Posterior cingulate gyrus (tissue), 11 donors: ENCODE data around the gene BORA.
"Not testable (repeated sequence)": the region's sequence is repeated elsewhere in the genome, so short reads cannot be mapped to it uniquely, and the experiment has no call there.

ENCODE experiments used
- DNase-seq, 10 donors: peaks; one replicate each; pipeline versions ENCODE4 v3.0.0 to v3.0.0-alpha.2; 2020 to 2021; ENCODE audit warnings: mixed read lengths in 3 of 10
- intact Hi-C: fragments of 100-400 bp; cut with DNase I; formaldehyde crosslinking; loops from one replicate; pipeline ENCODE4 v1.15.1; 2023

BORA gene

DNA sequence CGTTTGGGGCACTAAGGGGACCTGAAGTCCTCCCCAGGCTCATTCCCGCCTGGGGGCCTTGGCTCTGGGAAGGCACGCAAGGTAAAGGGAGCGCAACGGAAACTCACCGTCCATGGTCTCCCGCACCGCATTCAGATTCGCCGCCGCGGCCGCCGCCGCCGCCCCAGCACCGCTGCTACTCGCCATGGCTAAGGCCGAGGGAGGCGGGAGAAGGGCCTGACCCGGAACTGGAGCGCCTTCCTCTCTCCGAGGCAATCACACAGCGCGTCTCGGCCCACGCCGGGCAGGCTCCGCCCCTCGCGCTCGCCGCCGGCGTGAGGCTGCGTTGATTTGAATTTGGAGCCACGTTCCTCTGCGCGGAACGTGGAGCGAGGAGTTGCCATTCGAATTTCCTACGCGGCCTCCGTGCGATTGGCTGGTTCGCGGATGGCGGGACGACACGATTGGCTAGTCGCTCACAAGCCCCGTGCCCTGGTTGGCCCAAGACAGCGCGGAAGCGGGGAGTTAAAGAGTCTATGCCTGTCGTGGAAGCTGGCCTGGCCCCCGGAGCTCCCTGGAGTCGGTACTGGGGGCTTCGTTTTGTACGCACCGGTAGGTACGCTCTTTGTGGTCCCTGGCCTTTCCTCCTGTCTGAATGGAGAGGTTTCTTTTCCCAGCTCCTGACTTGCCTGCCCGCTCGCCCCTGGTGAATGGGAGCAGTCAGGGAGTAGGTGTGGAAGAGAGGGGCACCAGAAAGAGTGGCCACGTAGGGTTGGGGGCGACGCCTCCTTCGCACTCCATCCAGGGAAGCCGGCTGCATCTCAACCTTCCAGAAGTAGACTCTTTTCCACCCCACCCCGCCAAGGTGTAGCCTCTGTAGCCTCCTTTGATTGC, at the start of gene BORA, which contains the start of gene MZT1:
Gene BORA (plus strand): TSS at position 507 of the 873 bp plus-strand sequence. CDS start 1,018 bp downstream, outside the sequence.
Gene MZT1 (minus strand): TSS at position 213 of the 873 bp plus-strand sequence. CDS start 27 bp downstream, at position 186.
- intact Hi-C loops = loop anchor here (2.0 kb wide), 1 partner anchor 55 kb away; the partner anchor contains the start of gene PIBF1
- DNase-seq = peak; percentile 85 to 99 (median 93)

DNA sequence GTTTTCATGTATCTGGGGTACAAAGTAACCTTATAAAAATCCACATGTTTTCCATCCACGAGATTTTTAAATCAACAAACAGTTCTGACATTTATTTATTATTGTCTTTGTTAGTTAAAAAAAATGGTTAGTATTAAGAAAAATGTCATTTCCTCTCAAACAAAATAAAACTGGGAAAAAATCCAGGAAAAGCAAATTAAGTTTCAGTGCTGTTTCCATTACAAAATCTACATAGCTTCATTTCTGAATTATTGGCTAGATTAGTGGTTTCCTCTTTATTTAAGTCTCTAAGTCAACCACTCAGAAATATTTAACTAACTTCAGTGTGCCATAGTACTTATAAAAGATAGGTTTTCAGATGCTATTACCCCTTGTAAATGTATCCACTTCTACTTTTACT, 49.4 kb upstream of the BORA start:
- intact Hi-C loops = no loop called here
- no peak for DNase-seq

- no peak for DNase-seq
- intact Hi-C loops = no loop called here
Observed at GRCh38 chr13:72680353-72680752, 47.4 kb upstream of the BORA start.

- intact Hi-C loops = no loop called here
- no peak for DNase-seq
Observed at GRCh38 chr13:72686766-72687165, 41.0 kb upstream of the BORA start.

DNA sequence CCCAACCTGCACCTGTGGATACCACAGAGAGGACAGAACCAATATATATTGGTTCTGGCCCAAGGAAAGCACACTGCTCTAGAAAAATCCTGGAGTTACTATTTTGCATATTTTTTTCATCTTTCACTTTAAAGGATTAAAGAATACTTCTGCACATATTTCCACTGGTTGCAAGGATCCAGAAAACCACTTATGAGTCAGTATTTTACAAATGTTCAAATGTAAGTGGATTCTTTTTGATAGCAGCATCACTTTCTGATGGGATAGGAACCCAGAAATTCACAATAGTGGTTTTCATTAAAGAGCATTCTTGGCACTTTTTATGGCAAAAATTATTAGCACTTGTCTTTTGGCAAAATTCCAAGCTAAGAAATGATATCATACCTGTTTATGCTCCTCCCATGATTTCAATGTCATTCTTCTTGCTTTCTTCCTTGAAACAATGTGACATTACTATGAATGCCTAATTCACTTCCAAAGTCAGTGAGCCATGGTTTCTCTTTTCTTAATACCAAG, 38.5 kb upstream of the BORA start:
- DNase-seq = no peak
- intact Hi-C loops = no loop called here

- intact Hi-C loops = no loop called here
- no peak for DNase-seq
Observed at GRCh38 chr13:72692884-72693514, 34.7 kb upstream of the BORA start.

DNA sequence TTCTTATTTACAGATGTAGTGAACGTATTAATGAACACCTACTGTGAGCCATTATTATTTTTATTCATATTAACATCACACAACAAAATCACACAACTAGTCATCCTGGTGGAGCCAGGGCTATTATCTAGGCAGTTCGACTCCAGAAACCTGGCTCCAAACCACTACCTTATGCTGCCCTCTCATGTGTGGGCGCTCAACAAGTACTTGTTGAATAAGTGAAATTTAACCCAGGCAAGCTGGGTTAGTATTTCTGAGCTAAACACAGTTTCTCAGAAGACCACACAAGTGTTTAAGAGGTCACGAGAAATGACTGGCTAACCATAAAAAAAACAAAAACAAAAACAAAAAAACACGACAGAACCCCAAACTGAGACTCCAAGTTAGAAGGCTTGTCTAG, 33.9 kb upstream of the BORA start:
- DNase-seq = no peak
- intact Hi-C loops = no loop called here

DNA sequence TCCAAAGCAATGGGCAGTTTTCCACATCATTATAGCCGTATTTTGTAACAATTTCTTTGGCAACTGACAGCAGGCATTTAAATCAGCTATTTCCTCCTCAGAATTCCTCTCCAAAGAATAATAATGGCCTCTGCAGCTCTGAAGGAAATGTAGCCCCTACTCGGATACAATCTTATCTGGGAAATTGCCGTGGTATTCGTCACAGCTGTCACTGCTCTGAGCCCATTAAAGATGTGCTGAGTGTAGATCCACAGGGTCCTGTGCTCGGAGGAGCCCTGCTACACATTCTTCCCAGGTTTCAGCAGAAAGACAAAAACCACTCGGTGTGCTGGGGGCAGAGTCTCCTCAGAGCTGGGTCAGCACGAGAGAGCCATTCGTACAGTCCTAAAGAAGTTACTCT, 33.4 kb upstream of the BORA start:
- no peak for DNase-seq

GRCh38 chr13:72696579-72696978, 31.1 kb upstream of the BORA start:
- no peak for DNase-seq
- intact Hi-C loops = no loop called here

More for the DNA sequence above, 33.4 kb upstream of the BORA start:
- intact Hi-C loops = no loop called here

DNA sequence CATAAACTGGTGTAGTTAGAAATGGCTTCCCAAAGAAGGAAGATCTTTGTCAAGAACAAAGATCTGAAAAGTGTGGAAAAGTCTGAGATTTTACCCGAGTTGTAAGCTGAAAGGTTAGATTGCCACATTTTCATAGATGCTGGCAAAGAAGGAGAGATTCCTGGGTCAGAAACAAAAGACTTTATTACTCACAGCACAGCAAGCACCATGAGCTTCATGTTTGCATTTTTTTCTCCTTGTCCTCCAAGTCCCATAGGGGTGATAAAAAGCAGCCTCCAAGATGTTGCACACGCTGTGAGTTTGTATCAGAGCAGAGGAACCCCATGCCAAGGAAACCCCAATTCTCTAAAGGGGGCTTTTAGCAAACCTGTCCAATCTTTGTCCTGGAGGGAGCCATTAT, 29.6 kb upstream of the BORA start:
- intact Hi-C loops = no loop called here
- no peak for DNase-seq

- no peak for DNase-seq
- intact Hi-C loops = no loop called here
Observed at GRCh38 chr13:72700509-72700908, 27.2 kb upstream of the BORA start.

GRCh38 chr13:72716776-72717175, 10.9 kb upstream of the BORA start:
- no peak for DNase-seq
- intact Hi-C loops = no loop called here

DNA sequence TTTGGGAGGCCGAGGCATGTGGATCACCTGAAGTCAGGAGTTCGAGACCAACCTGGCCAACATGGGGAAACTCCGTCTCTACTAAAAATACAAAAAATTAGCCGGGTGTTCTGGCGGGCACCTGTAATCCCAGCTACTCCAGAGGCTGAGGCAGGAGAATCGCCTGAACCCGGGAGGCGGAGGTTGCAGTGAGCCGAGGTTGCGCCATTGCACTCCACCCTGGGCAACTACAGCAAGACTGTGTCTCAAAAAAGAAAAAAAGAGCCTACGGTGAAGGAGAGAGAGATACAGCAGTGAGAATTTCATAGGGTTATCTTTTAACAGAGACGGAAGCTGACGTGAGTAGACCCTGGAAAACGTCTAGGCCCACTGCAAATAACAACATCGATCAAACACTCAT, 1.5 kb upstream of the BORA start:
- not testable (repeated sequence) for DNase-seq
- intact Hi-C loops = loop anchor here (2.0 kb wide), 1 partner anchor 57 kb away; the partner anchor contains the start of gene PIBF1

DNA sequence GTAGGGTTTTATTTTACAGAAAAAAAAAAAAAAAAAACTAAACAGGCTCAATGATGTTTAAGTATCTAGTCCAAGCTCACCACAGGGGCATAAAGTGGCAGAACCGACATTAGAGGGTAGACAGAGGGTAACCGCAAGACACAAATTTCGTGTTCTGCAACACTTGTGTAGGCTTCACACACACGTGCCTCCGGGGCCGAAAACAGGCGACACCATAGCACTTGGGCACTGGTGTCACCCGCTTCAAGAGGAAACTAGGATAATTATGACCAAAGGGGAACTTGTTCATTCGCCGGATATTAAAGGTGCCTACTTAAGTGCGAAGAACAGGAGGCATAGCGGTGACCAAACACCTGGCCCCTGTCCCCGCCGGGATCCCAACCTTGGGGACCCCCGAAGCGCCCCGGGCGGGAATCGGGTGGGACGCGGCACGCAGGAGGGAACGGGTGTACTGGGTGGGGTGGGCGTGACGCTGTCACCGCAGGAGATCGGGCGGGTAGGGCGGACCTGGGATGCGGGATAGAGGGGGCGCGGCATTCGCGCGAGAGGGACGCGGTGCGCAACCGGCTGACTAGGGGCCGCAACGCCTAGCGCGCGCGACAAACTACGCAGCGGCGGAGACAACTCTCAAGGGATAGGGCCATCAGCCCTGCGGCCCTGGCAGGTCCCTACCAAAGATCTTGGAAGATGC, 852 bp upstream of the BORA start:
- intact Hi-C loops = loop anchor here (2.0 kb wide), 1 partner anchor 56 kb away; the partner anchor contains the start of gene PIBF1
- DNase-seq = peak in 7 of 10 donors; percentile 22 to 88 (median 31)

- no peak for DNase-seq
- intact Hi-C loops = no loop called here
Observed at GRCh38 chr13:72728290-72728605, 525 bp downstream of the BORA start.

DNA sequence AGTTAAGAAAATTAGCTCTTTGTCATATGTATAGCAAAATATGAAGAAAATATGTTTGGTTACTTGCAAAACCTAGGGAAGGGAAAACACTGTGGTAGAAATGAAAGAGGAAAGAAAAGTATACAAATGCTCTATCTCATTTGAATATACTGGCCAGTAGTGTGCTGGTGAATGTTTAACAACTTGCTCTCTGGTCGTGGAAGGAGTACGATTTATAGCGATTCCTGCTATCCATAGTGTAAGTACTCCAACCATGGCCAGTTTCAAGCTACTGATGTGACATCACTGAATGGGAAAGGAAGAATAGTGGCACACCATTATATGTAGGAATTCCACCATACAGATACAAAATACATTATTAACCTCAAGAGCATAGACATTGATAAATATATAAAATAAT, 9.3 kb downstream of the BORA start:
- no peak for DNase-seq
- intact Hi-C loops = no loop called here

- no peak for DNase-seq
- intact Hi-C loops = no loop called here
Observed at GRCh38 chr13:72740015-72740414, 12.3 kb downstream of the BORA start.

GRCh38 chr13:72745260-72745659, 17.5 kb downstream of the BORA start:
- no peak for DNase-seq
- intact Hi-C loops = no loop called here

DNA sequence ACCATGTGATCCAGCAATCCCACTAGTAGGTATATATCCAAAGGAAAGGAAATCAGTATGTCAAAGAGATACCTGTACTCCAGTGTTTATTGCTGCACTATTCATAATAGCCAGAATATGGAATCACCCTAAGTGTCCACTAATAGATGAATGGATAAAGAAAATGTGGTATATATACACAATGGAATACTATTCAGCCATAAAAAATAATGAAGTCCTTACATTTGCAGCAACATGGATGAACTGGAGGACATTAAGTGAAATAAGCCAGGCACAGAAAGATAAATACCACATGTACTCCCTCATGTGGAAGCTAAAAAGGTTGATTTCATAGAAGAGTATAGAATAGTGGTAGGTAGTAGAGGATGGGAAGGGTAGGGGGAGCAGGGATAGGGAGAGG, 23.5 kb downstream of the BORA start:
- no peak for DNase-seq
- intact Hi-C loops = no loop called here

GRCh38 chr13:72754111-72754510, 26.4 kb downstream of the BORA start:
- intact Hi-C loops = no loop called here
- no peak for DNase-seq
